Measurements from ENCODE around the gene CORO6.

Gene CORO6

DNA sequence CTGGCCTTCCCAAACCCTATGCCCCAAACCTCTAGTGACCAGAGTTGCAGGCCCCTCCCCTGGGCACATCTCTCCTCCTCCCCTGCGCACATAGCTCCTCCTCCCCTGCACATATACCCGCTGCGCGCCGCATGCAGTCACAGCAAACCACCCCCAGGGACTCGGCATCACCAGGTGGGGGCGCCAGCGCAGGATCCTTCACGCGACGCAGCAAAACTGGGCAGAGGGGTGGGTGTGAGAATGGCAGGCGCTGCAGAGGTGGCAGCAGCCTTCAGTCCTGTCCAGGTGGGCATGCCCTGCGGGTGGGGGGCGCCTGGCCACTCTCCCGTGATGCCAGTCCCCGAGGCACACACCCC is 5.6 kb downstream of the CORO6 start:
- TF ChIP-seq CTCF (conservative IDR thresholded peaks at IDR 0.05) (no peak; the same call in 1 of the 2 replicates), ZFX (IDR thresholded peaks at IDR 0.05) (no peak)
- H3K27ac ChIP-seq, result no peak overlapping the region

GRCh38 chr17:29616300-29617048 is 6.2 kb downstream of the CORO6 start:
- H3K27ac ChIP-seq, result no peak overlapping the region
- TF ChIP-seq ZFX (IDR thresholded peaks at IDR 0.05), result no peak
- TF ChIP-seq CTCF (conservative IDR thresholded peaks at IDR 0.05), result no peak

- no peak overlapping the region for H3K27ac ChIP-seq
- TF ChIP-seq CTCF (conservative IDR thresholded peaks at IDR 0.05) (no peak), ZFX (IDR thresholded peaks at IDR 0.05) (no peak)
Measured at GRCh38 chr17:29615492-29616299, 7.0 kb downstream of the CORO6 start.

DNA sequence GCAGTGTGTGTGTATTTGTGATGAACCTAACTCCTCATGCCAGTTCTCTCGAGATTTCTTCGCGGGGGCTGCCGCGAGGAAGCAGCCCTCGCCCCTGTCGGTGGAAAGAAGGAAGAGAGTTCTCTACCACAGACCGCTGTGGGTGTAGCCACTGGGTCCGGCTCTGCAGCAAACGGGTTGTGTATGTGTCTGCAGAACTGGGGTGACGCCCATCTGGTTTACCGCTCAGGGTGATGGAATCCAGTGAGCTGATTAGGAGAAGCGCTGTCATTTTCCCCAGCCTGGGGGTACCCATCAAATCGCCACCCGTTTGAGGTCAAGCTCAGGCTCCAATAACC is 7.7 kb downstream of the CORO6 start:
- no peak overlapping the region for H3K27ac ChIP-seq
- no peak for TF ChIP-seq ZFX (IDR thresholded peaks at IDR 0.05)
- TF ChIP-seq CTCF (conservative IDR thresholded peaks at IDR 0.05), result no peak

GRCh38 chr17:29614349-29615047 is 8.2 kb downstream of the CORO6 start:
- TF ChIP-seq ZFX (IDR thresholded peaks at IDR 0.05) (no peak), CTCF (conservative IDR thresholded peaks at IDR 0.05) (no peak)
- no peak overlapping the region for H3K27ac ChIP-seq

DNA sequence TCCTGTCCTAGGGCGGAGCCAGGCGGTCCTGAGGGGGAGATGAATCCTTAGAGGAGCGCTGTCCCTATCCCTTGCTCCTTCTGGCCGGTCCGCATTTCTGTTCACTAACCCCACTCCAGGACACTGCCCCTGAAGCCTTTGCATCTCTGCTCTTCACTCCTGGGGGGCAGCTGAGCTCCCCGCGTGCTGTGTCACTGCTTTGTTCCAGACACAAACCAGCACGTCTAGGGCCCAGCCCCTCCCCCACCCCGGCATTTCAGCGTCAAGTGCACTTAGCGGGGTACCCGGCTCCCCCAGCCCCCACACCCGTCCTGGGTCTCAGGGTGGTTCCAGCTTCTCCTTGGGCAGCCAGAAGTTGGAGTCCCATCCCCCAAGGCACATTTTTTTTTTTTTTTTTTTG is 8.9 kb downstream of the CORO6 start:
- no peak overlapping the region for H3K27ac ChIP-seq
- TF ChIP-seq CTCF (conservative IDR thresholded peaks at IDR 0.05), result no peak
- no peak for TF ChIP-seq ZFX (IDR thresholded peaks at IDR 0.05)

- H3K27ac ChIP-seq, result no peak overlapping the region
- no peak for TF ChIP-seq CTCF (conservative IDR thresholded peaks at IDR 0.05)
- TF ChIP-seq ZFX (IDR thresholded peaks at IDR 0.05), result no peak
Measured at GRCh38 chr17:29613352-29613837, 9.3 kb downstream of the CORO6 start.
